Measurements from ENCODE around the gene ADNP2.

ADNP2 gene

DNA sequence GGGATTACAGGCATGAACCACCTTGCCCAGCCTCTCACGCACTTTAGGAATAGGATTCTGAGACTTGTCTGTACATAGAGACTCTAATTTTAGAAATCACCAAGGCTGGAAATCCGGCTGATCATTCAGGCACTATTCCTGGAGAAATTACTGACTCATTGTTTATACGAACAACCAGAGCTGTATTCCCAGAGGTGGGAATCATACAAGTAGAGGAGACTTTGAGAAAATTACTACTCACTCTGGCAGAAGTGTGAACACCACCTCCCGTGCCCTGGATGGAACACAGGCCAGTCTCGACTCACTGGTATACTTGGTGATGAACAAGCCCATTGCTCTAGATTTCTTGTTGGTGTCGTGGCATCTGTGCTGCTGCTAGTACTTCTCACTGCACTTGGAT, 5.8 kb upstream of the ADNP2 start:
- Histone ChIP-seq H3K4me3 (replicated peaks; ENCODE audit: insufficient read depth, low read length) (no peak overlapping the region), H3K27ac (replicated peaks) (no peak overlapping the region), H3K27me3 (ENCODE audit: insufficient read depth, poor library complexity, severe bottlenecking) (no peaks in the 10 kb centered on the region)
- no peak for TF ChIP-seq POLR2AphosphoS5 (IDR thresholded peaks at IDR 0.05; ENCODE audit: low read depth)
- TF ChIP-seq, protein P1, sequence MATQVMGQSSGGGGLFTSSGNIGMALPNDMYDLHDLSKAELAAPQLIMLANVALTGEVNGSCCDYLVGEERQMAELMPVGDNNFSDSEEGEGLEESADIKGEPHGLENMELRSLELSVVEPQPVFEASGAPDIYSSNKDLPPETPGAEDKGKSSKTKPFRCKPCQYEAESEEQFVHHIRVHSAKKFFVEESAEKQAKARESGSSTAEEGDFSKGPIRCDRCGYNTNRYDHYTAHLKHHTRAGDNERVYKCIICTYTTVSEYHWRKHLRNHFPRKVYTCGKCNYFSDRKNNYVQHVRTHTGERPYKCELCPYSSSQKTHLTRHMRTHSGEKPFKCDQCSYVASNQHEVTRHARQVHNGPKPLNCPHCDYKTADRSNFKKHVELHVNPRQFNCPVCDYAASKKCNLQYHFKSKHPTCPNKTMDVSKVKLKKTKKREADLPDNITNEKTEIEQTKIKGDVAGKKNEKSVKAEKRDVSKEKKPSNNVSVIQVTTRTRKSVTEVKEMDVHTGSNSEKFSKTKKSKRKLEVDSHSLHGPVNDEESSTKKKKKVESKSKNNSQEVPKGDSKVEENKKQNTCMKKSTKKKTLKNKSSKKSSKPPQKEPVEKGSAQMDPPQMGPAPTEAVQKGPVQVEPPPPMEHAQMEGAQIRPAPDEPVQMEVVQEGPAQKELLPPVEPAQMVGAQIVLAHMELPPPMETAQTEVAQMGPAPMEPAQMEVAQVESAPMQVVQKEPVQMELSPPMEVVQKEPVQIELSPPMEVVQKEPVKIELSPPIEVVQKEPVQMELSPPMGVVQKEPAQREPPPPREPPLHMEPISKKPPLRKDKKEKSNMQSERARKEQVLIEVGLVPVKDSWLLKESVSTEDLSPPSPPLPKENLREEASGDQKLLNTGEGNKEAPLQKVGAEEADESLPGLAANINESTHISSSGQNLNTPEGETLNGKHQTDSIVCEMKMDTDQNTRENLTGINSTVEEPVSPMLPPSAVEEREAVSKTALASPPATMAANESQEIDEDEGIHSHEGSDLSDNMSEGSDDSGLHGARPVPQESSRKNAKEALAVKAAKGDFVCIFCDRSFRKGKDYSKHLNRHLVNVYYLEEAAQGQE (IDR thresholded peaks at IDR 0.05; ENCODE audit: insufficient replicate concordance, low read depth), result no peak
- no peak for TF ChIP-seq SPI1 (IDR thresholded peaks at IDR 0.05; ENCODE audit: borderline replicate concordance, low read depth)
- TF ChIP-seq, protein P2, sequence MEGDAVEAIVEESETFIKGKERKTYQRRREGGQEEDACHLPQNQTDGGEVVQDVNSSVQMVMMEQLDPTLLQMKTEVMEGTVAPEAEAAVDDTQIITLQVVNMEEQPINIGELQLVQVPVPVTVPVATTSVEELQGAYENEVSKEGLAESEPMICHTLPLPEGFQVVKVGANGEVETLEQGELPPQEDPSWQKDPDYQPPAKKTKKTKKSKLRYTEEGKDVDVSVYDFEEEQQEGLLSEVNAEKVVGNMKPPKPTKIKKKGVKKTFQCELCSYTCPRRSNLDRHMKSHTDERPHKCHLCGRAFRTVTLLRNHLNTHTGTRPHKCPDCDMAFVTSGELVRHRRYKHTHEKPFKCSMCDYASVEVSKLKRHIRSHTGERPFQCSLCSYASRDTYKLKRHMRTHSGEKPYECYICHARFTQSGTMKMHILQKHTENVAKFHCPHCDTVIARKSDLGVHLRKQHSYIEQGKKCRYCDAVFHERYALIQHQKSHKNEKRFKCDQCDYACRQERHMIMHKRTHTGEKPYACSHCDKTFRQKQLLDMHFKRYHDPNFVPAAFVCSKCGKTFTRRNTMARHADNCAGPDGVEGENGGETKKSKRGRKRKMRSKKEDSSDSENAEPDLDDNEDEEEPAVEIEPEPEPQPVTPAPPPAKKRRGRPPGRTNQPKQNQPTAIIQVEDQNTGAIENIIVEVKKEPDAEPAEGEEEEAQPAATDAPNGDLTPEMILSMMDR (IDR thresholded peaks at IDR 0.05; ENCODE audit: insufficient read depth, low read length), result no peak
- no peak for DNase-seq (ENCODE audit: low read depth in 1 of 2, low spot score in 1 of 2)

DNA sequence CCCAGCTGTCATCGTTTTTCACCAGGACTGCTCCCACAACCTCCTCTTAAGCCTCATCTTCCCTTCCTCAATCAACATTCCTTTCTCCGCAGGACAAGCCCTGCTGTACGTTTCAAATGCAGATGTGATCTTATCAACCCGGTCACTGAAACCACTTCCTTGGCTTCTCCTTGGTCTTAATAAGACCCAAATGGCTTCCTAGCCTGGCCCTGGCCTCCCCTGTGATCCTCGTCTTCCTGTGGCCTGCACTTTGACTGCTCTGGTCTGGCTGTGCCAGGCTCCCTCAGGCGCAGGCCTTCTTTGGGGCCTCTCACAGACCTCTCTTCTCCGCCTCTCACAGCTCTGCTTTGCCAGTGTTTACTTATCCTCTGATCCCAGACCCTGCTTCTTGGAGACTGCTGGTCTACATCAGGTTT, 4.7 kb upstream of the ADNP2 start:
- DNase-seq (ENCODE audit: low read depth in 1 of 2, low spot score in 1 of 2), result no peak
- TF ChIP-seq, protein P2 (IDR thresholded peaks at IDR 0.05; ENCODE audit: insufficient read depth, low read length), result no peak
- TF ChIP-seq, protein P1 (IDR thresholded peaks at IDR 0.05; ENCODE audit: insufficient replicate concordance, low read depth), result no peak
- TF ChIP-seq GABPA (IDR thresholded peaks at IDR 0.05; ENCODE audit: low read depth) (no peak), SPI1 (IDR thresholded peaks at IDR 0.05; ENCODE audit: borderline replicate concordance, low read depth) (no peak), POLR2AphosphoS5 (IDR thresholded peaks at IDR 0.05; ENCODE audit: low read depth) (no peak)
- Histone ChIP-seq H3K27me3 (ENCODE audit: insufficient read depth, poor library complexity, severe bottlenecking) (no peaks in the 10 kb centered on the region), H3K4me3 (replicated peaks; ENCODE audit: insufficient read depth, low read length) (no peak overlapping the region), H3K27ac (replicated peaks) (no peak overlapping the region)

DNA sequence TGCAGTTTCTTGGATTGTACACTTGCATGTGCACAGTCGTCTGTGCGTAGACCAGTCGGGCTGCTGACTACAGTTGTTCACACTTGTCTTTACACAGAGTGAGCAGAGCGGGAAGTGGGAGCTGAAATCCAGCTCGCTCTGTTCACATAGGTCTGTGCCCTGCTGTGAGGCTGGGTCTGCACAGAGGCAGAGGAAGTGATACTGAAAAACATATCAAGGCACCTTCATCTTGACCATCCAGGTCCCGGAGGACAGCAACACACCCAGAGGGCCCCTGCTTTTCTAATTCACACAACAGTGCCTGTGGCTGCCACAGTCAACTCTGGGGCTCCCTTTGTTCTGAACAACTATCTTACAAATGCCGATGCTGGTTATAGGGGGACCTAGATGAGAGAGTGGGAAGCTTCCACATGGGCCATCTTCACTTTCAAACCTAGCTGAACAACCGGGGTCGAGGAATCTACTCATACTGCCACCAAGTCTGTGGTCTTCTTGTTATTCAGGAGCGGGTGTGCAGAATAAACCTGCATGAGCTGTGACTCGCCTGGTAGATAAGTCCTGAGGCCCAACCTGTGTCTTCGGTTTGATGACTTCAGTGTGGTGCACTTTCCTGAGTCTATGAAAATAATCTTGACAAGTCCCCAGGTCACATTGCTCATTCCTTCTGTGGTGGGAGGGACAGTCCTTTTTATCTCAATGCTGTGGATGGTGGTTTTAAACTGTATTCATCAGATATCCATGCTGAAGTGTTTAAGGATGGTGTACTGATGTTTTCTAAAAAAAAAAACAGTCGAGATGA, 3.5 kb upstream of the ADNP2 start:
- DNase-seq (ENCODE audit: low read depth in 1 of 2, low spot score in 1 of 2), result no peak
- no peak overlapping the region for H3K27ac ChIP-seq (replicated peaks)
- TF ChIP-seq, protein P2 (IDR thresholded peaks at IDR 0.05; ENCODE audit: insufficient read depth, low read length), result no peak
- TF ChIP-seq POLR2AphosphoS5 (IDR thresholded peaks at IDR 0.05; ENCODE audit: low read depth), result no peak
- TF ChIP-seq GABPA (IDR thresholded peaks at IDR 0.05; ENCODE audit: low read depth), result no peak
- no peak for TF ChIP-seq SPI1 (IDR thresholded peaks at IDR 0.05; ENCODE audit: borderline replicate concordance, low read depth)
- TF ChIP-seq, protein P1 (IDR thresholded peaks at IDR 0.05; ENCODE audit: insufficient replicate concordance, low read depth), result no peak
- H3K4me3 ChIP-seq (replicated peaks; ENCODE audit: insufficient read depth, low read length), result no peak overlapping the region
- H3K27me3 ChIP-seq (ENCODE audit: insufficient read depth, poor library complexity, severe bottlenecking), result no peaks in the 10 kb centered on the region
